Spinal cord (tissue), 10 donors: ENCODE data around the gene OST4. TPM values are rescaled to one million over a fixed set of nuclear protein-coding genes. Genes with fewer than 3 reads are reported as not detected.
A peak's percentile ranks its signal among the peaks of the same experiment; 100 is the strongest.

ENCODE experiments used
- DNase-seq, 6 donors: peaks; one replicate each; pipeline versions ENCODE4 v3.0.0 to v3.0.0-alpha.2; 2013 to 2015; ENCODE audit warnings: low spot score in 6 of 6, low read depth in 4 of 6
- H3K27ac ChIP-seq: one replicate; pipeline ENCODE4 v1.5.1; 2013; ENCODE audit warnings: low read depth, low read length, control low read depth
- H3K27me3 ChIP-seq: one replicate; pipeline ENCODE4 v1.6.1; 2013; ENCODE audit warnings: low read length; ENCODE audit not compliant: control insufficient read depth, insufficient read depth
- H3K36me3 ChIP-seq: one replicate; pipeline ENCODE4 v1.6.1; 2013; ENCODE audit warnings: low read length; ENCODE audit not compliant: control insufficient read depth, insufficient read depth
- H3K4me1 ChIP-seq: one replicate; pipeline ENCODE4 v1.6.1; 2013; ENCODE audit warnings: low read length; ENCODE audit not compliant: control insufficient read depth, insufficient read depth
- H3K4me3 ChIP-seq: one replicate; pipeline ENCODE4 v1.5.1; 2013; ENCODE audit warnings: low read depth, low read length, control low read depth
- H3K9me3 ChIP-seq: one replicate; pipeline ENCODE4 v1.6.1; 2013; ENCODE audit warnings: low read length; ENCODE audit not compliant: control insufficient read depth, insufficient read depth
- WGBS: methylation state at CpG from one replicate; pipeline ENCODE4 v1.1.5; 2013; ENCODE audit warnings: missing lambda C conversion rate; ENCODE audit not compliant: insufficient coverage; 5-methylcytosine and 5-hydroxymethylcytosine counted together
- polyA plus RNA-seq, 2 donors: library from polyadenylated mRNA; unstranded; fragments of 120-200 nt; gene quantifications; one replicate each; pipeline ENCODE4 v1.2.1, GENCODE V29; 2013; ENCODE audit not compliant: insufficient read length in 2 of 2
- total RNA-seq, 2 donors: library from RNA; depleted of rRNA in 1 of 2; stranded (reverse); fragments of 120-200 nt in 1 of 2; fragments of >200 nt in 1 of 2; gene quantifications; one replicate each; pipeline versions ENCODE4 v1.2.3 to v1.2.4, GENCODE V29; 2013 to 2014
- donor health status: healthy.

The OST4 gene
- total and polyA plus RNA-seq, 4 donors = 191 to 454 (median 217) TPM

DNA sequence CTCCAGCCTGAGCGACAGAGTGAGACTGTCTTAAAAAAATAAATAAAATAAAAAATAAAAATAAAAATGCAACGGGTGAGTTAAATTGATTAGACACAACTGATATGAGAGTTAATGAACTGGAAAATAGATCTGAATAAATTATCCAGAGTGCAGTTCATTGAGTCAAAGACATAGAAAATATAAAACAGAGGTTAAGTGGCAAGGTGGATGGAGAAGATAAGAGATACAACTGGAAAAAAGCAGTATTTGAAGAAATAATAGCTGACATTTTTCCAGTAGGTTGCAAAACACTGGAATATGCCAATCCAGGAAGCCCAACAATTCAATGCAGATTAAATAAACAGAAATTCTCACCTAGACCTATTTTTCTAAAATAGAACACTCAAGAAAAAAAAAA is 36.8 kb upstream of the OST4 start:
- no CpG with 5 or more reads among the region's 2 CpGs for WGBS
- H3K27me3 ChIP-seq = no peaks in the 10 kb centered on the region
- no peaks in the 10 kb centered on the region for H3K4me1 ChIP-seq
- no peak for DNase-seq
- peaks cover 12% of the 10 kb centered on the region for H3K36me3 ChIP-seq
- H3K4me3 ChIP-seq = no peak overlapping the region
- H3K27ac ChIP-seq = no peak overlapping the region
- H3K9me3 ChIP-seq = no peaks in the 10 kb centered on the region

DNA sequence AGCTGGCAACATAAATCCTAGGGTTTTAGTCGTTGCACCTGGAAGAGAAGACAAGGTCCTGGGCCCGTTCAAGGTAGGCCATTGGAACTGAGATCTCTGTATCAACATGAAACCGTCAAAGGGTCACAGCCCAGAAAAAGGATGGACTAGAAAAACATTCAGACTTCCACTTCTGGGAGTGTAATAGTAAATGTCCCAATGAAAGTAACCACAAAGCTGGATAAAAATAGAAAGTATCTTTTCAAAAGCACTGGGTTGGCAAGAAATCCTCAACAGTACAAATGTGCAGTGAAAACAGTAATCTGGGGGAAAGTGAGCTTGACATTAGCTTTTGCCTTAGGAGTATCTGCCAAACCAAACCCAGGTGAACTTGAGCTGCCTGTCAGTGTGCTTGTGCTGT is 34.5 kb upstream of the OST4 start:
- Histone ChIP-seq H3K36me3 (peaks cover 23% of the 10 kb centered on the region), H3K9me3 (no peaks in the 10 kb centered on the region), H3K4me3 (no peak overlapping the region), H3K27ac (no peak overlapping the region), H3K27me3 (no peaks in the 10 kb centered on the region), H3K4me1 (no peaks in the 10 kb centered on the region)
- no peak for DNase-seq
- WGBS = 92% methylated on average over 2 of the region's 3 CpGs

DNA sequence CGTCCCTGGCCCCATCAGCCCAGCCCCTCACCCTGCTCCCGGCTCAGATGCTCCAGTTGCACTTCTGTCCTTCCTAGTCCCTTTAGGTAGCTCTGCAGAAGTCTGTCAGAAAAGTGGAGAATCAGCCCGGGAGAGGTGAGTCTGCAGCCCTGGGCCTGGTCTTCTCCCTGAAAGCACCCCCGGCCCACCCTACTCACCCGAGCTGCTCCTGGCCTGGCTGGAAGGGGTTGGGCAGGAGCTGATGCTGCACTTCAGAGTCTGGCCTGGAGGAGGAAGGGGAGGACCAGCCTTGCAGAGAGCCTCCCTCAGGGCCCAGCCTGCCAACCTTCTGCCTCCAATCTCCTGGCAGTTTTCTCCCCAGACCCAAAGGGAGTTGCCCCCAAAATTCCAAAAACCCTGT is 30.9 kb upstream of the OST4 start:
- peaks cover 38% of the 10 kb centered on the region for H3K36me3 ChIP-seq
- H3K9me3 ChIP-seq = no peaks in the 10 kb centered on the region
- H3K4me1 ChIP-seq = no peaks in the 10 kb centered on the region
- H3K27ac ChIP-seq = no peak overlapping the region
- DNase-seq = no peak
- no peak overlapping the region for H3K4me3 ChIP-seq
- no peaks in the 10 kb centered on the region for H3K27me3 ChIP-seq
- WGBS = 93% methylated on average over 3 of the region's 5 CpGs

DNA sequence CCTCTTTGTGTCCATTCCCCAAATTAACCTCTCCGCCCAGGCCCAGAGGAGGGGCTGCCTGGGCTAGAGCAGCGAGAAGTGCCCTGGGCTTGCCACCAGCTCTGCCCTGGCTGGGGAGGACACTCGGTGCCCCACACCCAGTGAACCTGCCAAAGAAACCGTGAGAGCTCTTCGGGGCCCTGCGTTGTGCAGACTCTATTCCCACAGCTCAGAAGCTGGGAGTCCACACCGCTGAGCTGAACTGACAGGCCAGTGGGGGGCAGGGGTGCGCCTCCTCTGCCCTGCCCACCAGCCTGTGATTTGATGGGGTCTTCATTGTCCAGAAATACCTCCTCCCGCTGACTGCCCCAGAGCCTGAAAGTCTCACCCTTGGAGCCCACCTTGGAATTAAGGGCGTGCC is 28.6 kb upstream of the OST4 start:
- H3K4me3 ChIP-seq = no peak overlapping the region
- peaks cover 13% of the 10 kb centered on the region for H3K4me1 ChIP-seq
- peaks cover 40% of the 10 kb centered on the region for H3K36me3 ChIP-seq
- no peak for DNase-seq
- H3K27me3 ChIP-seq = no peaks in the 10 kb centered on the region
- no peak overlapping the region for H3K27ac ChIP-seq
- H3K9me3 ChIP-seq = no peaks in the 10 kb centered on the region
- 57% methylated on average over 7 of the region's 10 CpGs for WGBS

DNA sequence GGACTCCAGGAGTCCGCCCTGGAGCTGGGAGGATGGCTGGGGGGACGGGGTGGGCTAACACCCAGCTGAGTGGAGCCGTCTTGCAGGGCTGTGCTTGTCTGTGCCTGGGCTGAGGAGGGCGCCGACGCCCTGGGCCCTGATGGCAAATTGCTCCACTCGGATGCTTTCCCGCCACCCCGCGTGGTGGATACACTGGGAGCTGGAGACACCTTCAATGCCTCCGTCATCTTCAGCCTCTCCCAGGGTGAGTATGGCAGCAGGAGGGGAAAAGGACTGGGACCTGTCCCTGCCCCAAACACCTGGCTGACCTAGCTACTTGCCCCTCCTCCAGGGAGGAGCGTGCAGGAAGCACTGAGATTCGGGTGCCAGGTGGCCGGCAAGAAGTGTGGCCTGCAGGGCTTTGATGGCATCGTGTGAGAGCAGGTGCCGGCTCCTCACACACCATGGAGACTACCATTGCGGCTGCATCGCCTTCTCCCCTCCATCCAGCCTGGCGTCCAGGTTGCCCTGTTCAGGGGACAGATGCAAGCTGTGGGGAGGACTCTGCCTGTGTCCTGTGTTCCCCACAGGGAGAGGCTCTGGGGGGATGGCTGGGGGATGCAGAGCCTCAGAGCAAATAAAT is 28.0 kb upstream of the OST4 start:
- no peaks in the 10 kb centered on the region for H3K9me3 ChIP-seq
- no peak overlapping the region for H3K27ac ChIP-seq
- peaks cover 13% of the 10 kb centered on the region for H3K4me1 ChIP-seq
- no peak overlapping the region for H3K4me3 ChIP-seq
- H3K36me3 ChIP-seq = peaks cover 44% of the 10 kb centered on the region
- 82% methylated on average over 18 of the region's 19 CpGs for WGBS
- no peaks in the 10 kb centered on the region for H3K27me3 ChIP-seq
- no peak for DNase-seq

DNA sequence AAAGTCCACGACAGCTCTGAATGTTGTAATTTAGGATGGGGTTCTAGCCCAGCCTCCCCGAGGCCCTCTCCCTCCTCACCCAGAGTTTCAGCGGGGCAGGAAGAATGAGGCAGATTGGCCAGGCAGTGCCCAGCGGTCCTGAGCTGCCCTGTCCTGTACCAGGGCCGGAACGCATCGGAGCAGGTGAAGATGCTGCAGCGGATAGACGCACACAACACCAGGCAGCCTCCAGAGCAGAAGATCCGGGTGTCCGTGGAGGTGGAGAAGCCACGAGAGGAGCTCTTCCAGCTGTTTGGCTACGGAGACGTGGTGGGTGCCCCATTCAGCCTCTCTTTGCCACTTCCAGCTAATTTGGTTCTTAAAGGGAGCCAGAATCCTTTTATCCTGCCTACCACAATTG is 25.9 kb upstream of the OST4 start:
- Histone ChIP-seq H3K27me3 (no peaks in the 10 kb centered on the region), H3K27ac (no peak overlapping the region), H3K36me3 (peaks cover 39% of the 10 kb centered on the region), H3K4me3 (no peak overlapping the region), H3K4me1 (peaks cover 13% of the 10 kb centered on the region), H3K9me3 (no peaks in the 10 kb centered on the region)
- no peak for DNase-seq
- 94% methylated on average over 11 of the region's 14 CpGs for WGBS

DNA sequence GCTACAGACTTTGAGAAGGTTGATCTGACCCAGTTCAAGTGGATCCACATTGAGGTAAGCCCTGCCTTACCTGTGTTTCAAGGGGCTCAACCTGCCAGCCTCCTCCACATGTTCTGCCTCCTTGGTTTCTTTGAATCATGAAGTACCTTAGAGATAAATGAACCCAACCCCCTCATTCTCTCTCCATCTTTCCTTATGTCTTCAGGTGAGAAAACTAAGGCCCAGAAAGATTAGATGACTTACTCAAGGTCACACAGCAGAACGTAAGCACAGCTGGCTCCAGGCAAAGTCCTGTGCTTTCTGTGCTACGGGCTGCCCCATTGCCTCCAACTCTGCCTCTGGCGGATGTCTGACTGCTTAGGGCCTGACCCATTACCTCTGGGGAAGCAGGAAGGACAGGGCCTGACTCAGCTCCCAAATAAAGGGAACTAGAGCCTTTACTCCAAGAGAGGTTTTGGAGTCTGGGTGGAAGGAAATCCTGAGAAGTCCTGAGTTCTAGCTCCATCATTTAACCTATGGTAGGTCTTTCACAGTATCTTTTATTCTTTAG is 25.4 kb upstream of the OST4 start:
- no peak overlapping the region for H3K27ac ChIP-seq
- no peak for DNase-seq
- H3K27me3 ChIP-seq = no peaks in the 10 kb centered on the region
- H3K36me3 ChIP-seq = peaks cover 39% of the 10 kb centered on the region
- H3K4me1 ChIP-seq = peaks cover 17% of the 10 kb centered on the region
- 69% methylated on average over 3 of the region's 3 CpGs for WGBS
- no peak overlapping the region for H3K4me3 ChIP-seq
- H3K9me3 ChIP-seq = no peaks in the 10 kb centered on the region

DNA sequence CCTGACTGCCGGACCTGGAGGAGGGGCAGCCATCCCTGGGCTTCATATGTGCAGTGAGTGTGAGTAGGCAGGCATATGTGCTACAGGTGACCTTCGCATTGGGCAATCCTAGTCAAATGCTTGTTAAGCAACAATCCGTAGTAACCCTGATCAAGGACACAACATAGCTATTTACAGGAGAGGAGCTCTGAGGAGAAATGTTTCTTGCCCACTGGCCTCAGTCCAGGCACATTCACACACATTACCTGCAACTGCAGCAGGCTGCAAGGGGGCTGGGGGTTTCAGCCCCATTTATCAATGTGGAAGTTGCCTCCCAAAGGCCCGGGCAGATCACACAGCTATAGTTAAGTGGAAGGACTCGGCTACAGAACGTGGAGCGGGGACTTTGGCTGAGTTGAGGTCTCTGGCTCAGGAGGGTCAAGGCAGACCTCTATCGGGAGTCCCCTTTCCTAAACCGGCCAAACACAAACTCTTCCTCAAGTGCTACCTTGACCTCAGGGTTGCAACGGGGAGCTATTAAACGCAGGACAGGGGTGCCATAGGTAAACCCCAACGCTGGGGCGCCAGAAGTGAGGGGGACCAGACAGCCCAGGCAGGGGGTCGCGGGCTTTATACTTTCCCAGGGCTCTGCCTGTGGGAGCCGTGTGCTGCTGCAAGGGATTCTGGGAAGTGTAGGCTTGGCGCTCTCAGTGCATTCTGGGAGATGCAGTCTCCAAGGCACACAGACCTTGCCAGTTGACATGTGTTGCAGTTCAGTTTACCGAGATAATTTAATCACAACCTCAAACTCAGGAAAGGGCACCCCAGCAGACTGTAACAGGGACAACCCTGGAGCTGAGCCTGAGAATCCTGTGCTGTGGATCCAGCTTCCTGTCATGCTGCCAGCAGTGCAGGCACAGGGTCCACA is 24.5 kb upstream of the OST4 start:
- WGBS = 14% methylated on average over 14 of the region's 18 CpGs

DNA sequence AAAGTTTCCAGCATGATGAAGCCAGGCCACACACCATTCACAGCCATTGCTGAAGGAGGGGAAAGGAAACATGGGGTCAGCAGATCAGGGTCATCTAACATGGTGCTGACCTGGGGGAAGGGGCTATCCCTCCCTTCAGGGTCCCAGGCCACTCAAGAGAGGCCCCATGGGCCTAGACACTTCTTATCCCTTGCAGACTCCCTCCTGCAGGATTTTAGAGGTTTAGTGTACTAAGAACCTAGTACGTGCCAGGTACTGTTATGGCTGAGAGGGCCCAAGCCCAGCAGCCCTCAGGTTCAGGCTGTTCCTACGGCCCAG is 23.9 kb upstream of the OST4 start:
- Histone ChIP-seq H3K4me3 (no peak overlapping the region), H3K36me3 (peaks cover 29% of the 10 kb centered on the region), H3K9me3 (no peaks in the 10 kb centered on the region), H3K27me3 (no peaks in the 10 kb centered on the region), H3K4me1 (peaks cover 18% of the 10 kb centered on the region), H3K27ac (no peak overlapping the region)
- DNase-seq = no peak
- WGBS = 86% methylated on average over 2 of the region's 2 CpGs

More for the DNA sequence above, 24.5 kb upstream of the OST4 start:
- peak overlapping the region; percentile 31 for H3K4me3 ChIP-seq
- H3K4me1 ChIP-seq = peaks cover 18% of the 10 kb centered on the region
- DNase-seq = peak in 4 of 6 donors; percentile 54 to 92 (median 78)
- H3K27ac ChIP-seq = no peak overlapping the region
- H3K27me3 ChIP-seq = no peaks in the 10 kb centered on the region
- H3K36me3 ChIP-seq = peaks cover 33% of the 10 kb centered on the region
- H3K9me3 ChIP-seq = no peaks in the 10 kb centered on the region
